ENCODE results near the gene LACRT.

Gene LACRT

GRCh38 chr12:54606556-54606955, 28.1 kb downstream of the LACRT start:
- ChIA-PET POLR2A (no interaction called here), CTCF (interaction anchor here (0.8 to 1.1 kb wide), 3 partner anchors 27 to 80 kb away, joined by 3 to 4 read pairs (median 3); no protein-coding TSS in a partner anchor)

DNA sequence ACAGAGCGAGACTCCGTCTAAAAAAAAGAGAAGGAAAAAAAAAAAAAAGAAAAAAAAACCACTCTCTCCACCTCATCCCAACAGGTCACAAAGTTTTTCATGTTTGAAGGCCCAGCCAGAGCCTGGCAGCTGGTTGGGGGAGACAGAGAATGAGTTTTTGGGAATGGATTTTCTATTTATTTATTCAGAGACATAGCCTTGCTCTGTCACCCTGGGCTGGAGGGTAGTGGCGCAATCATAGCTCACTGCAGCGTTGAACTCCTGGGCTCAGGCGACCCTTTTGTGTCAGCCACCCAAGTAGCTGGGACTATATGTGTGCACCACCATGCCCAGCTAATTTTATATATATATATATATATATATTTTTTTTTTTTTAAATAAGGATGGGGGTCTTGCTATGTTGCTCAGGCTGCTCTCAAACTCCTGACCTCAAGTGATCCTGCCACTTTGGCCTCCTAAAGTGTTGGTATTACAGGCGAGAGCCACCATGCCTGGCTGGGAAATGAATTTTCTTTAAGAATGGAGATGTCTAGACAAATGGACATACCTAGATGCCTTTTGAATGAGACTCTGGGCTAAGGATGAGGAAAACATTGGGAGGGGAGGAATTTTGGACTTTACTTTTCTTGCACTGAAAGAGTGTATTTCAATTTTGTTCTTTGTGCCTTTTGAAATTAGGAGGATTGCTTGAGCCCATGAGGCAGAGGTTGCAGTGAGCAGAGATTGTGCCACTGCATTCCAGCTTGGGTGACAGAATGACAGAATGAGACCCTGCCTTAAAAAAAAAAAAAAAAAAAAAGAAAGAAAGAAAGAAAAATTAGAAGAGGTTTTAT, 29.3 kb downstream of the LACRT start:
- CTCF ChIA-PET, result interaction anchor here (0.8 to 1.0 kb wide), 2 partner anchors 26 to 78 kb away, joined by 3 to 4 read pairs; no protein-coding TSS in a partner anchor

More at GRCh38 chr12:54606556-54606955, 28.1 kb downstream of the LACRT start:
- no peak for DNase-seq (ENCODE audit: extremely low spot score)
- no peak for TF ChIP-seq FOXA1 (IDR thresholded peaks at IDR 0.05)
- TF ChIP-seq HDGF (IDR thresholded peaks at IDR 0.05; ENCODE audit: borderline replicate concordance), result no peak
- no peak for TF ChIP-seq FOXK2 (IDR thresholded peaks at IDR 0.05)
- no peak for TF ChIP-seq CTBP1 (IDR thresholded peaks at IDR 0.05; ENCODE audit: borderline replicate concordance)
- TF ChIP-seq LEF1 (IDR thresholded peaks at IDR 0.05; ENCODE audit: borderline replicate concordance), result no peak
- TF ChIP-seq ZNF384 (IDR thresholded peaks at IDR 0.05), result no peak
- TF ChIP-seq SP1 (IDR thresholded peaks at IDR 0.05), result no peak
- TF ChIP-seq ARNT (IDR thresholded peaks at IDR 0.05), result no peak
- TF ChIP-seq SUZ12 (IDR thresholded peaks at IDR 0.05), result no peak
- no peak for TF ChIP-seq BHLHE40 (IDR thresholded peaks at IDR 0.05; ENCODE audit: borderline replicate concordance)
- TF ChIP-seq, protein P1, sequence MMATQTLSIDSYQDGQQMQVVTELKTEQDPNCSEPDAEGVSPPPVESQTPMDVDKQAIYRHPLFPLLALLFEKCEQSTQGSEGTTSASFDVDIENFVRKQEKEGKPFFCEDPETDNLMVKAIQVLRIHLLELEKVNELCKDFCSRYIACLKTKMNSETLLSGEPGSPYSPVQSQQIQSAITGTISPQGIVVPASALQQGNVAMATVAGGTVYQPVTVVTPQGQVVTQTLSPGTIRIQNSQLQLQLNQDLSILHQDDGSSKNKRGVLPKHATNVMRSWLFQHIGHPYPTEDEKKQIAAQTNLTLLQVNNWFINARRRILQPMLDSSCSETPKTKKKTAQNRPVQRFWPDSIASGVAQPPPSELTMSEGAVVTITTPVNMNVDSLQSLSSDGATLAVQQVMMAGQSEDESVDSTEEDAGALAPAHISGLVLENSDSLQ (IDR thresholded peaks at IDR 0.05), result no peak
- TF ChIP-seq TARDBP (IDR thresholded peaks at IDR 0.05), result no peak
- no peak for TF ChIP-seq FOXM1 (IDR thresholded peaks at IDR 0.05; ENCODE audit: borderline replicate concordance)
- no peak for TF ChIP-seq L3MBTL2 (conservative IDR thresholded peaks at IDR 0.05)
- TF ChIP-seq NFRKB (IDR thresholded peaks at IDR 0.05), result no peak
- no peak for TF ChIP-seq ELF4 (IDR thresholded peaks at IDR 0.05)

GRCh38 chr12:54604436-54604835, 30.3 kb downstream of the LACRT start:
- CTCF ChIA-PET, result interaction anchor here (0.9 kb wide), 1 partner anchor 18 kb away, joined by 3 read pairs; no protein-coding TSS in a partner anchor
- POLR2A ChIA-PET, result no interaction called here
- DNase-seq (ENCODE audit: extremely low spot score), result no peak

More for the DNA sequence above, 29.3 kb downstream of the LACRT start:
- POLR2A ChIA-PET, result no interaction called here
- TF ChIP-seq SP1 (IDR thresholded peaks at IDR 0.05) (no peak), LEF1 (IDR thresholded peaks at IDR 0.05; ENCODE audit: borderline replicate concordance) (no peak), NFRKB (IDR thresholded peaks at IDR 0.05) (no peak), ARNT (IDR thresholded peaks at IDR 0.05) (no peak), HDGF (IDR thresholded peaks at IDR 0.05; ENCODE audit: borderline replicate concordance) (no peak), BHLHE40 (IDR thresholded peaks at IDR 0.05; ENCODE audit: borderline replicate concordance) (no peak)
- TF ChIP-seq, protein P1 (IDR thresholded peaks at IDR 0.05), result no peak
- DNase-seq (ENCODE audit: extremely low spot score), result no peak

GRCh38 chr12:54603872-54604271, 30.8 kb downstream of the LACRT start:
- POLR2A ChIA-PET, result no interaction called here
- DNase-seq (ENCODE audit: extremely low spot score), result no peak
- CTCF ChIA-PET, result interaction anchor here (0.7 to 0.9 kb wide), 3 partner anchors 12 to 78 kb away, joined by 3 to 5 read pairs (median 3); no protein-coding TSS in a partner anchor
- no peak for TF ChIP-seq HDGF (IDR thresholded peaks at IDR 0.05; ENCODE audit: borderline replicate concordance)

More at GRCh38 chr12:54604436-54604835, 30.3 kb downstream of the LACRT start:
- TF ChIP-seq CTBP1 (IDR thresholded peaks at IDR 0.05; ENCODE audit: borderline replicate concordance) (no peak), TARDBP (IDR thresholded peaks at IDR 0.05) (no peak), FOXM1 (IDR thresholded peaks at IDR 0.05; ENCODE audit: borderline replicate concordance) (no peak), ARNT (IDR thresholded peaks at IDR 0.05) (no peak), SP1 (IDR thresholded peaks at IDR 0.05) (no peak), SUZ12 (IDR thresholded peaks at IDR 0.05) (no peak), BHLHE40 (IDR thresholded peaks at IDR 0.05; ENCODE audit: borderline replicate concordance) (no peak), L3MBTL2 (conservative IDR thresholded peaks at IDR 0.05) (no peak), ELF4 (IDR thresholded peaks at IDR 0.05) (no peak)
- TF ChIP-seq, protein P1 (IDR thresholded peaks at IDR 0.05), result no peak

- CTCF ChIA-PET, result interaction anchor here (0.7 to 0.8 kb wide), 2 partner anchors 11 to 78 kb away, joined by 3 to 5 read pairs; no protein-coding TSS in a partner anchor
- TF ChIP-seq FOXM1 (IDR thresholded peaks at IDR 0.05; ENCODE audit: borderline replicate concordance), result no peak
- TF ChIP-seq ZNF384 (IDR thresholded peaks at IDR 0.05), result peak; percentile 84
- DNase-seq (ENCODE audit: extremely low spot score), result peak; percentile 74
- POLR2A ChIA-PET, result no interaction called here
Observed at GRCh38 chr12:54603173-54603814, 31.4 kb downstream of the LACRT start.

GRCh38 chr12:54602661-54603060, 32.0 kb downstream of the LACRT start:
- TF ChIP-seq HDGF (IDR thresholded peaks at IDR 0.05; ENCODE audit: borderline replicate concordance), result no peak
- TF ChIP-seq FOXK2 (IDR thresholded peaks at IDR 0.05), result no peak
- no peak for TF ChIP-seq TARDBP (IDR thresholded peaks at IDR 0.05)
- no peak for TF ChIP-seq ZNF384 (IDR thresholded peaks at IDR 0.05)
- no peak for DNase-seq (ENCODE audit: extremely low spot score)
- CTCF ChIA-PET, result interaction anchor here (1.5 kb wide), 1 partner anchor 19 kb away, joined by 3 read pairs; no protein-coding TSS in a partner anchor
- POLR2A ChIA-PET, result no interaction called here
